Activated naive CD8-positive, alpha-beta T cell treated with anti-CD3 and anti-CD28 coated beads, Interleukin-2, amount 50 U/mL, for 16 hours (primary cell): ENCODE measurements around the gene ZNF280B.
"Not testable (repeated sequence)": the region's sequence is repeated elsewhere in the genome, so short reads cannot be mapped to it uniquely, and the experiment has no call there.

Experiments used
- DNase-seq: peaks from one replicate; pipeline ENCODE4 v3.0.0-alpha.2; 2020; ENCODE audit warnings: low read depth, low spot score

Gene ZNF280B

GRCh38 chr22:22464541-22465054, 43.9 kb downstream of the ZNF280B start:
- no peak for DNase-seq

GRCh38 chr22:22463855-22464540, 44.5 kb downstream of the ZNF280B start:
- DNase-seq: peak; percentile 30

- no peak for DNase-seq
These were observed 45.6 kb downstream of the ZNF280B start for GRCh38 chr22:22462813-22463567.

- no peak for DNase-seq
These were observed 47.0 kb downstream of the ZNF280B start for GRCh38 chr22:22461583-22461982.

GRCh38 chr22:22461111-22461510, 47.4 kb downstream of the ZNF280B start:
- DNase-seq: no peak

GRCh38 chr22:22460635-22461034, 47.9 kb downstream of the ZNF280B start:
- no peak for DNase-seq

- DNase-seq: no peak
These were observed 48.5 kb downstream of the ZNF280B start for GRCh38 chr22:22460060-22460459.

GRCh38 chr22:22458896-22459588, 49.5 kb downstream of the ZNF280B start:
- no peak for DNase-seq

GRCh38 chr22:22458387-22458786, 50.2 kb downstream of the ZNF280B start:
- no peak for DNase-seq

GRCh38 chr22:22454997-22455396, 53.5 kb downstream of the ZNF280B start:
- no peak for DNase-seq

- DNase-seq: no peak
These were observed 55.4 kb downstream of the ZNF280B start for GRCh38 chr22:22452996-22453686.

- DNase-seq: no peak
These were observed 56.3 kb downstream of the ZNF280B start for GRCh38 chr22:22452211-22452610.

GRCh38 chr22:22450343-22450839, 58.2 kb downstream of the ZNF280B start:
- DNase-seq: no peak

GRCh38 chr22:22449819-22450218, 58.7 kb downstream of the ZNF280B start:
- DNase-seq: no peak

- DNase-seq: no peak
These were observed 62.0 kb downstream of the ZNF280B start for GRCh38 chr22:22446517-22446916.

GRCh38 chr22:22444007-22444589, 64.4 kb downstream of the ZNF280B start:
- DNase-seq: not testable (repeated sequence)

- no peak for DNase-seq
These were observed 65.4 kb downstream of the ZNF280B start for GRCh38 chr22:22442928-22443709.

- not testable (repeated sequence) for DNase-seq
These were observed 66.9 kb downstream of the ZNF280B start for GRCh38 chr22:22441626-22442025.

- DNase-seq: no peak
These were observed 68.4 kb downstream of the ZNF280B start for GRCh38 chr22:22440188-22440587.
